ENCODE measurements around the gene OR1N1. TPM values are rescaled to one million over a fixed set of nuclear protein-coding genes. Genes with fewer than 3 reads are reported as not detected.

Gene OR1N1
- total RNA-seq, 1 experiment from 2014 or later = not detected

GRCh38 chr9:122479062-122479461, 48.0 kb downstream of the OR1N1 start:
- no peak overlapping the region for H4K8ac ChIP-seq (replicated peaks; ENCODE audit: insufficient read length, low read depth, low read length)
- no peak overlapping the region for H3K18ac ChIP-seq (ENCODE audit: insufficient read length, low read depth, low read length)
- H4K91ac ChIP-seq (ENCODE audit: insufficient read length, low read depth, low read length) = no peak overlapping the region
- no peak overlapping the region for H3K4ac ChIP-seq (ENCODE audit: low read depth, low read length)
- peaks cover 8% of the 10 kb centered on the region; the same call in 1 of the 2 replicates for H3K27me3 Mint-ChIP-seq (ENCODE audit: low read depth)
- no peak overlapping the region for H3K27ac Mint-ChIP-seq
- H2AK5ac ChIP-seq (ENCODE audit: insufficient read length, low read length) = no peak overlapping the region
- H3K9me3 ChIP-seq (ENCODE audit: control insufficient read depth, low read depth, low read length) = peaks cover 21% of the 10 kb centered on the region
- H4K20me1 ChIP-seq (ENCODE audit: control insufficient read depth, insufficient read depth, insufficient read length) = no peaks in the 10 kb centered on the region
- H3K56ac ChIP-seq (ENCODE audit: insufficient read length, low read depth, low read length) = no peak overlapping the region
- H3K4me1 ChIP-seq (ENCODE audit: insufficient read depth, low read length) = no peaks in the 10 kb centered on the region
- no peak overlapping the region for H3K4me2 ChIP-seq (ENCODE audit: insufficient read depth, insufficient read length, low read length)
- no peak overlapping the region for H2AFZ ChIP-seq (ENCODE audit: low read length)
- H3K23ac ChIP-seq (ENCODE audit: insufficient read length, low read depth, low read length) = no peak overlapping the region
- no CpG with 5 or more reads among the region's 5 CpGs for WGBS (ENCODE audit: extremely low coverage, insufficient read length, low lambda C conversion rate)
- H2BK12ac ChIP-seq (ENCODE audit: insufficient read length, low read depth, low read length) = no peak overlapping the region
- no peak overlapping the region for H2BK15ac ChIP-seq (ENCODE audit: low read depth, low read length)
- H2BK5ac ChIP-seq (ENCODE audit: insufficient read length, low read length) = no peak overlapping the region
- no peaks in the 10 kb centered on the region for H3K79me1 ChIP-seq (ENCODE audit: insufficient read depth, low read depth, low read length, poor library complexity, severe bottlenecking)
- H3K14ac ChIP-seq (ENCODE audit: insufficient read depth, low read length) = no peak overlapping the region
- H2BK20ac ChIP-seq (ENCODE audit: low read depth, low read length, poor library complexity, severe bottlenecking) = no peak overlapping the region
- no peak overlapping the region for H3K27ac ChIP-seq (ENCODE audit: insufficient read length, low read depth, low read length)
- H4K5ac ChIP-seq (ENCODE audit: insufficient read length, low read depth, low read length) = no peak overlapping the region
- no peaks in the 10 kb centered on the region for H3K23me2 ChIP-seq (ENCODE audit: insufficient read length, low read depth, low read length, poor library complexity, severe bottlenecking)
- no peak overlapping the region for H3K9ac ChIP-seq (ENCODE audit: extremely low read depth, insufficient read length, low read length)
- no peak for DNase-seq
- H3K27me3 ChIP-seq (ENCODE audit: insufficient read depth, low read length) = no peaks in the 10 kb centered on the region
- H3K4me1 Mint-ChIP-seq = no peaks in the 10 kb centered on the region
- no peaks in the 10 kb centered on the region for H3K79me2 ChIP-seq (ENCODE audit: insufficient read depth, low read length)
- peaks cover 0 to 18% (median 0%) of the 10 kb centered on the region in 3 experiments; a peak in 3 of 7 replicates for H3K36me3 Mint-ChIP-seq (ENCODE audit: insufficient read depth in 1 of 3, low read depth in 3 of 3)
- H2BK120ac ChIP-seq (ENCODE audit: low read depth, low read length, poor library complexity, severe bottlenecking) = no peak overlapping the region
- H3K9me3 Mint-ChIP-seq = peaks cover 67 to 89% of the 10 kb centered on the region in 2 experiments
- no peak overlapping the region; a peak in 1 of 5 replicates for H3K4me3 Mint-ChIP-seq
- no peak overlapping the region for H3T11ph ChIP-seq (ENCODE audit: low read length)
- no peak for TF ChIP-seq CTCF (conservative IDR thresholded peaks at IDR 0.05)

All from H9 (cell line).